ENCODE measurements around the gene PDE12.

Gene PDE12, protein sequence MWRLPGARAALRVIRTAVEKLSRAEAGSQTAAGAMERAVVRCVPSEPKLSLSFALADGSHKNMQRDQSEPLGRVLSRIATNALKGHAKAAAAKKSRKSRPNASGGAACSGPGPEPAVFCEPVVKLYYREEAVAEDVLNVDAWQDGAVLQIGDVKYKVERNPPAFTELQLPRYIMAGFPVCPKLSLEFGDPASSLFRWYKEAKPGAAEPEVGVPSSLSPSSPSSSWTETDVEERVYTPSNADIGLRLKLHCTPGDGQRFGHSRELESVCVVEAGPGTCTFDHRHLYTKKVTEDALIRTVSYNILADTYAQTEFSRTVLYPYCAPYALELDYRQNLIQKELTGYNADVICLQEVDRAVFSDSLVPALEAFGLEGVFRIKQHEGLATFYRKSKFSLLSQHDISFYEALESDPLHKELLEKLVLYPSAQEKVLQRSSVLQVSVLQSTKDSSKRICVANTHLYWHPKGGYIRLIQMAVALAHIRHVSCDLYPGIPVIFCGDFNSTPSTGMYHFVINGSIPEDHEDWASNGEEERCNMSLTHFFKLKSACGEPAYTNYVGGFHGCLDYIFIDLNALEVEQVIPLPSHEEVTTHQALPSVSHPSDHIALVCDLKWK

DNA sequence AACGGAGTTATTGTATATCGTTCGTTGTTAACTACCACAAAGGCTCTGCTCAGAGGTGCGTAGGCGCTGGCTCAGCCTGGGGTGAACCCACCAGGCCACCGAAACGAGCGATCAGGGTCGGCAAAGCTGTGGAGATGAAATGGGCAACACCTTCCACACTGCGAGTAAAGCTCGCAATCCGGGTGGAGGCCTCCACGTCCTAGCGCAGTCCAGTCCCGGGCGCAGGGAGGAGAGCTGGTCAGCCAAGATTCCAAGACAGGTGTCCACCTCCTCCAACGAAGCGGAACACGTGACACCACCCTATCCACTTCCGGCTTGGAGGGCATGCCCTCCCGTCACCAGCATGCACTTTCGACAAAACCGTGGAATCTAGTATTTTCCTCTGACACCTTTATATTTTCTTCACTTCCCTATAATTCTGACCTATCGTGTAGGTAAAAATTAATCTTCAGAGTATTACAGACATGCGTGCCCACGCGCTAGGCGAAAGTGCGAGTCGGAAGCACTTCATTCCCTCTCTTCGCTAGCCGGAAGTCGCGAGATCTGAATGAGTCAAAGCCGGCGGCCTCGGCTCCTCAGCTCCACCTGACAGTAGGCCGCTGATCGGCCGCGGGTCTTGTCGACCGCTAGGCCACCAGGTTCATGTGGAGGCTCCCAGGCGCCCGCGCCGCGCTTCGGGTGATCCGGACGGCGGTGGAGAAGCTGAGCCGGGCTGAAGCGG, at the start of gene PDE12:
Gene PDE12, plus strand, starts transcription at position 537 of the 721 bp plus-strand sequence. Its CDS starts 106 bp downstream, at position 643.
- TF ChIP-seq ZNF274 (IDR thresholded peaks at IDR 0.05; ENCODE audit: low read depth, low read length) (no peak), SUZ12 (IDR thresholded peaks at IDR 0.05; ENCODE audit: extremely low read depth, insufficient read depth, insufficient read length) (no peak), YY1 (IDR thresholded peaks at IDR 0.05; ENCODE audit: insufficient read depth, insufficient read length) (no peak)
- Histone ChIP-seq H3K4me1 (ENCODE audit: insufficient read depth, insufficient read length) (no peaks in the 10 kb centered on the region), H3K9me3 (ENCODE audit: insufficient read depth, low read length) (no peaks in the 10 kb centered on the region), H3K9ac (ENCODE audit: insufficient read length, low read depth) (peak within 1 kb of the TSS; percentile 98), H3K27me3 (ENCODE audit: insufficient read depth, insufficient read length) (peaks cover 3% of the 10 kb centered on the region), H3K36me3 (ENCODE audit: insufficient read depth, insufficient read length, low read length) (peaks cover 38% of the 10 kb centered on the region), H3K4me3 (ENCODE audit: insufficient read length, low read depth) (peak within 1 kb of the TSS; percentile 98)
- peak; percentile 82 for DNase-seq (ENCODE audit: low read depth, low spot score)

DNA sequence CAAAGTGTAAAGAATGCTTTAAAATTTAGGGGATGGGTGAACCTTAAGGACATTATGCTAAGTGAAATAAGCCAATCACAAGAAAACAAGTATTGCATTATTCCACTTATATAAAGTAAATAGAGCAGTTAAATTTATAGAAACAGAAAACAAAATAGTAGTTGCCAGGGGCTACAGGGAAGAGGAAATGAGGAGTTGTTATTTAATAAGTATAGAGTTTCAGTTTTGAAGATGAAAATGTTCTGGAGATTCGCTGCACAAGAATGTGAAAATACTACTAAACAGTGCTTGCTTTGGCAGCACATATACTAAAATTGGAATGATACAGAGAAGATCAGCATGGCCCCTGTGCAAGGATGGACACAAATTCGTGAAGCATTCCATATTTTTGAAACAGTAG, 43.9 kb upstream of the PDE12 start:
- TF ChIP-seq YY1 (IDR thresholded peaks at IDR 0.05; ENCODE audit: insufficient read depth, insufficient read length) (no peak), SUZ12 (IDR thresholded peaks at IDR 0.05; ENCODE audit: extremely low read depth, insufficient read depth, insufficient read length) (no peak), ZNF274 (IDR thresholded peaks at IDR 0.05; ENCODE audit: low read depth, low read length) (no peak)
- Histone ChIP-seq H3K9me3 (ENCODE audit: insufficient read depth, low read length) (no peaks in the 10 kb centered on the region), H3K4me3 (ENCODE audit: insufficient read length, low read depth) (no peak overlapping the region), H3K4me1 (ENCODE audit: insufficient read depth, insufficient read length) (no peaks in the 10 kb centered on the region), H3K36me3 (ENCODE audit: insufficient read depth, insufficient read length, low read length) (no peaks in the 10 kb centered on the region), H3K9ac (ENCODE audit: insufficient read length, low read depth) (no peak overlapping the region), H3K27me3 (ENCODE audit: insufficient read depth, insufficient read length) (no peaks in the 10 kb centered on the region)
- no peak for DNase-seq (ENCODE audit: low read depth, low spot score)

DNA sequence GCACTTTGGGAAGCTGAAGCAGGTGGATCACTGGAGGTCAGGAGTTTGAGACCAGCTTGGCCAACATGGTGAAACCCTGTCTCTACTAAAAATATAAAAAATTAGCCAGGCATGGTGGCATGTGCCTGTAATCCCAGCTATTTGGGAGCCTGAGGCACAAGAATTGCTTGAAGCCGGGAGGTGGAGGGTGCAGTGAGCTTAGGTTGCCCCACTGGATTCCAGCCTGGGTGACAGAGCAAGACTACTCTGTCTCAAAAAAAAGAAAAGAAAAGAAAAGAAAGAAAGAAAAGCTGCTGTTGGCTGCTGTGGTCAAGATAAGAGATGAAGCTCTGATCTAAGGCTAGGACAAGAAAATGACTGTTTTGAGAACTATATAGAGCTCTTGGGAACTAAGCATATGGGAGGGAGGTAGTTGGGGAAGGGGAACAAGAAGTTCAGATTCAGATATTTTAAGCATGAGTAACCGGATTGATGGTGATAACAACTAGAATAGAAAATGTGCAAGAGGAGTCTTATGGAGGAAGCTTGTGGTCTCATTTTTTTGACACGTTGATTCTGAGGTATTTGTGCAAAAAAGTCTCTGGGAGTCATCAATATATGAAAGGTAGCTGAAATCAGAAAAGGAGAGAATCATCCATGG, 37.7 kb upstream of the PDE12 start:
- Histone ChIP-seq H3K4me1 (ENCODE audit: insufficient read depth, insufficient read length) (no peaks in the 10 kb centered on the region), H3K4me3 (ENCODE audit: insufficient read length, low read depth) (no peak overlapping the region), H3K9ac (ENCODE audit: insufficient read length, low read depth) (no peak overlapping the region), H3K27me3 (ENCODE audit: insufficient read depth, insufficient read length) (no peaks in the 10 kb centered on the region), H3K9me3 (ENCODE audit: insufficient read depth, low read length) (no peaks in the 10 kb centered on the region), H3K36me3 (ENCODE audit: insufficient read depth, insufficient read length, low read length) (no peaks in the 10 kb centered on the region)
- TF ChIP-seq SUZ12 (IDR thresholded peaks at IDR 0.05; ENCODE audit: extremely low read depth, insufficient read depth, insufficient read length) (no peak), ZNF274 (IDR thresholded peaks at IDR 0.05; ENCODE audit: low read depth, low read length) (no peak), YY1 (IDR thresholded peaks at IDR 0.05; ENCODE audit: insufficient read depth, insufficient read length) (no peak)
- DNase-seq (ENCODE audit: low read depth, low spot score) = no peak

DNA sequence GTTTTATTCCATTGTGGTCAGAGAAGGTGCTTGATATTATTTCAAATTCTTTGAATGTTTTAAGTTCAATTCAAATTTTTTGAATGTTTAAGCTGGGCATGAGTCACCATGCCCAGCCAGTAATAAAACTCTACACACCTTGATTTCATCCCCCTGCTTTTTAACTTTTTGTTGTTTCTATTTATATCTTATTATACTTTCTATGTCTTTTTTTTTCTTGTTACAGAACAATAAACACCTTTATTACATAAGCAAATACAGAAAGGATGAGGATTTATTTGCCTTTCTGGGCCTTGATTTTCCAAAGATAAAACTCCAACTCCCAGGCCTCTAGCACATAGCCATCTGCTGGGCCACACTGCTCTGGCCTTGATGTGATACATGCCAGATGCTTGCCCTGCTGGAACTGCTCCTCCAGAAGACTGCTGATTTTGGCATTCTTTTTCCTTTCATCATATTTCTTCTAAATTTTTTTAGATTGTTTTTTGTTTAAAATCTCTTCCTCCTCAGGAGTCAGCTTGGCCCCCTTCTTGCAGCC, 25.9 kb upstream of the PDE12 start:
- Histone ChIP-seq H3K9ac (ENCODE audit: insufficient read length, low read depth) (no peak overlapping the region), H3K4me3 (ENCODE audit: insufficient read length, low read depth) (no peak overlapping the region), H3K27me3 (ENCODE audit: insufficient read depth, insufficient read length) (no peaks in the 10 kb centered on the region), H3K9me3 (ENCODE audit: insufficient read depth, low read length) (no peaks in the 10 kb centered on the region), H3K4me1 (ENCODE audit: insufficient read depth, insufficient read length) (no peaks in the 10 kb centered on the region), H3K36me3 (ENCODE audit: insufficient read depth, insufficient read length, low read length) (no peaks in the 10 kb centered on the region)
- TF ChIP-seq SUZ12 (IDR thresholded peaks at IDR 0.05; ENCODE audit: extremely low read depth, insufficient read depth, insufficient read length) = no peak
- no peak for TF ChIP-seq ZNF274 (IDR thresholded peaks at IDR 0.05; ENCODE audit: low read depth, low read length)
- no peak for TF ChIP-seq YY1 (IDR thresholded peaks at IDR 0.05; ENCODE audit: insufficient read depth, insufficient read length)
- DNase-seq (ENCODE audit: low read depth, low spot score) = no peak

DNA sequence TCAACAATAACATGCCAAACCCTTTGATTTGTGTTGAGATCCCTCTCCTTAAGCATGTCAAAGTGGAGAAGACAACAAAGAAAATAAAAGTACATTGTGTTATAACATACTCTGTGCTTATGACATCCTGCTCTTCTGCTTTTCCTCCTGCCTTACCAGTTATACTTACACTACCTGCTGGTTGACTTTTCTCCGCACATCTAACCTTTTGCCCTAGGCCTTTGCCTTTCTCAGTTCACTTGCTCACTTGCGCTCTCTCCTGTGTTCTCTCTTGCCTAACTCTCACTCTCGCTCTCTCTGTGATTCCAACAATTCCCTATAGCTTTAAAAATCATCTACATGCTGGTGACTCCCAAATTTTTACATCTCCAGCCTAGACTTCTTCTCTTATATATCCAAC, 17.6 kb upstream of the PDE12 start:
- TF ChIP-seq ZNF274 (IDR thresholded peaks at IDR 0.05; ENCODE audit: low read depth, low read length) (no peak), SUZ12 (IDR thresholded peaks at IDR 0.05; ENCODE audit: extremely low read depth, insufficient read depth, insufficient read length) (no peak), YY1 (IDR thresholded peaks at IDR 0.05; ENCODE audit: insufficient read depth, insufficient read length) (no peak)
- Histone ChIP-seq H3K4me1 (ENCODE audit: insufficient read depth, insufficient read length) (no peaks in the 10 kb centered on the region), H3K9me3 (ENCODE audit: insufficient read depth, low read length) (no peaks in the 10 kb centered on the region), H3K36me3 (ENCODE audit: insufficient read depth, insufficient read length, low read length) (no peaks in the 10 kb centered on the region), H3K27me3 (ENCODE audit: insufficient read depth, insufficient read length) (no peaks in the 10 kb centered on the region), H3K4me3 (ENCODE audit: insufficient read length, low read depth) (no peak overlapping the region), H3K9ac (ENCODE audit: insufficient read length, low read depth) (no peak overlapping the region)
- DNase-seq (ENCODE audit: low read depth, low spot score) = no peak

DNA sequence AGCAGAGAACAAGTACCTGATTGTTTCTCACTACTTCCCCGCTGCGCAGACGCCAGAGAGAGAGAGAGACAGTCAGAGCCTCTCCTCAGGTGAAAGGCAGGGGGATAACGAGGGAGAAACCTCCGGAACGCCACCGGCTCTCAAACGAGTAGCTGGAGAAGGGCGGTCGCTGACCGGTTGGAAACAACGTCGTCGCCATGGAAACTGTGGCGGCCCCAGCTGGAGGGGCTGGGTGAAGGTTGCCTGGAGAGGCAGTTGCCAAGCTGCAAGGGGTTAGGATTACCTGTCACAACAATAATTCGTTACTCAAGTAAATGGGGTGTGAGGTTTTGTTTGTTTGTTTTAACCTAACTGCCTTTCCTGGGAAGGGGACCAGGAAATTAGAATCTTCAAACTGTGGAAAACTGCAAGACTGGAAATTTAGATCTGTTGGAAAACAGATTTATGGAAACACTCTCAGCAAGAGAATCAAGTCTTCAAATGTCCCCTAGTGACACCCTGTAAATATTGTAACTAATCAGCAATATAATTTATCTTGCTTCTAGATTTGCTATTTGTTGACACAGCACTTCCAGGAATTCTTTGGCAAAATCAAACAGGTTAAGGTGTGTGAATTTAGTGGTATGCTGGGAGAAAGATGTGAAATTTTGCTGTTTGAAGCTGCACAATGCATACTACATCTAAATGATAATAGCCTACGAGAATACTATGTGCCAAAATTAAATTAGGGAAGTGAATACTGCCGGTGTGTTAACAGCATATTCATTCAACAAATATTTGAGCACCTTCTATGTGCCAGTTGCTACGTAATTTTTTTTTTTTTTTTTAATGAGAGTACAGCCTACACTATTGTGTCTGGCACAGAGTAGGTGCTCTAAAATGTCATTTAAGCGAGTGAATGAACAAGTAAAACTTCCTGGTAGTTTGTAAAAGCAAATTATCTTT, 11.6 kb upstream of the PDE12 start, which contains the start of gene DNAH12:
Gene DNAH12, minus strand, starts transcription at position 164 of the 945 bp plus-strand sequence. CDS start 1,474 bp downstream, outside the sequence.
- DNase-seq (ENCODE audit: low read depth, low spot score) = peak; percentile 89
- Histone ChIP-seq H3K9ac (ENCODE audit: insufficient read length, low read depth) (peak within 1 kb of the TSS; percentile 6), H3K9me3 (ENCODE audit: insufficient read depth, low read length) (no peaks in the 10 kb centered on the region), H3K4me1 (ENCODE audit: insufficient read depth, insufficient read length) (peaks cover 5% of the 10 kb centered on the region), H3K36me3 (ENCODE audit: insufficient read depth, insufficient read length, low read length) (no peaks in the 10 kb centered on the region), H3K27me3 (ENCODE audit: insufficient read depth, insufficient read length) (no peaks in the 10 kb centered on the region), H3K4me3 (ENCODE audit: insufficient read length, low read depth) (peak within 1 kb of the TSS; percentile 5)
- TF ChIP-seq ZNF274 (IDR thresholded peaks at IDR 0.05; ENCODE audit: low read depth, low read length) (no peak), YY1 (IDR thresholded peaks at IDR 0.05; ENCODE audit: insufficient read depth, insufficient read length) (no peak), SUZ12 (IDR thresholded peaks at IDR 0.05; ENCODE audit: extremely low read depth, insufficient read depth, insufficient read length) (no peak)
